DOHH2 (cell line): Measurements from ENCODE around the gene CCDC24.

Experiments used
- H3F3A ChIP-seq: fragments of 200-600 bp; sonication (generic), shearing (Covaris generic); 2 replicates; pipeline ENCODE4 v1.6.0; 2016; ENCODE audit warnings: antibody characterized with exemption, mild to moderate bottlenecking; ENCODE audit not compliant: control insufficient read depth, insufficient read depth
- H3K27ac ChIP-seq: fragments of 200-600 bp; sonication (generic); 2 replicates; pipeline ENCODE4 v1.5.1; 2014; ENCODE audit warnings: low read depth, mild to moderate bottlenecking, low read length, moderate library complexity
- H3K27me3 ChIP-seq: fragments of 200-600 bp; sonication (generic); 2 replicates; pipeline ENCODE4 v1.6.1; 2014; ENCODE audit warnings: mild to moderate bottlenecking, low read length, mixed read lengths; ENCODE audit not compliant: control insufficient read depth
- H3K36me3 ChIP-seq: fragments of 200-600 bp; sonication (generic); 2 replicates; pipeline ENCODE4 v1.6.1; 2014; ENCODE audit warnings: mild to moderate bottlenecking, low read length, moderate library complexity, mixed read lengths; ENCODE audit not compliant: control insufficient read depth
- H3K4me1 ChIP-seq: fragments of 200-600 bp; sonication (generic); 2 replicates; pipeline ENCODE4 v1.6.1; 2014; ENCODE audit warnings: mild to moderate bottlenecking, low read length, mixed read lengths; ENCODE audit not compliant: control insufficient read depth
- H3K4me2 ChIP-seq: fragments of 200-600 bp; sonication (generic); 2 replicates; pipeline ENCODE4 v1.6.0; 2014; ENCODE audit warnings: mild to moderate bottlenecking, low read length, moderate library complexity
- H3K4me3 ChIP-seq: fragments of 200-600 bp; sonication (generic); 2 replicates; pipeline ENCODE4 v1.5.1; 2014; ENCODE audit warnings: mild to moderate bottlenecking, low read length, mixed read lengths
- H3K79me2 ChIP-seq: fragments of 200-600 bp; sonication (generic); 2 replicates; pipeline ENCODE4 v1.6.1; 2014; ENCODE audit warnings: mild to moderate bottlenecking, low read length, mixed read lengths; ENCODE audit not compliant: control insufficient read depth
- H3K9me2 ChIP-seq: fragments of 200-600 bp; sonication (generic); replicated peaks from 2 replicates; pipeline ENCODE4 v1.6.1; 2014; ENCODE audit warnings: mild to moderate bottlenecking, low read length, mixed read lengths; ENCODE audit not compliant: control insufficient read depth
- H3K9me3 ChIP-seq: fragments of 200-600 bp; sonication (generic); 2 replicates; pipeline ENCODE4 v1.6.1; 2014; ENCODE audit warnings: antibody characterized with exemption, low read length, mixed read lengths; ENCODE audit not compliant: control insufficient read depth, insufficient read depth
- H4K20me1 ChIP-seq: fragments of 200-600 bp; sonication (generic); 2 replicates; pipeline ENCODE4 v1.6.0; 2014; ENCODE audit warnings: low read depth, mild to moderate bottlenecking, antibody characterized with exemption, low read length, moderate library complexity; ENCODE audit not compliant: control insufficient read depth, insufficient read depth
- EZH2phosphoT487 ChIP-seq: fragments of 200-600 bp; sonication (generic); IDR thresholded peaks from 2 replicates; pipeline ENCODE4 v1.6.1; 2017; ENCODE audit warnings: borderline replicate concordance, mild to moderate bottlenecking, antibody characterized with exemption, low read length, moderate library complexity, mixed read lengths
- TF ChIP-seq, protein P1 (sequence below): fragments of 200-600 bp; sonication (generic); IDR thresholded peaks from one replicate; pipeline ENCODE4 v1.5.1; 2014; ENCODE audit warnings: antibody characterized with exemption, mild to moderate bottlenecking, low read depth, low read length; ENCODE audit not compliant: poor library complexity, severe bottlenecking

The CCDC24 gene

GRCh38 chr1:44021581-44022321 is 30.4 kb downstream of the CCDC24 start:
- Histone ChIP-seq H3K36me3 (no peaks in the 10 kb centered on the region), H3F3A (no peaks in the 10 kb centered on the region), H3K9me3 (no peaks in the 10 kb centered on the region), H3K9me2 (no peaks in the 10 kb centered on the region), H3K79me2 (no peaks in the 10 kb centered on the region), H3K27ac (no peak overlapping the region), H3K4me3 (no peak overlapping the region), H3K27me3 (no peaks in the 10 kb centered on the region), H4K20me1 (no peaks in the 10 kb centered on the region), H3K4me1 (peaks cover 8% of the 10 kb centered on the region), H3K4me2 (no peak overlapping the region)
- TF ChIP-seq, protein P1, sequence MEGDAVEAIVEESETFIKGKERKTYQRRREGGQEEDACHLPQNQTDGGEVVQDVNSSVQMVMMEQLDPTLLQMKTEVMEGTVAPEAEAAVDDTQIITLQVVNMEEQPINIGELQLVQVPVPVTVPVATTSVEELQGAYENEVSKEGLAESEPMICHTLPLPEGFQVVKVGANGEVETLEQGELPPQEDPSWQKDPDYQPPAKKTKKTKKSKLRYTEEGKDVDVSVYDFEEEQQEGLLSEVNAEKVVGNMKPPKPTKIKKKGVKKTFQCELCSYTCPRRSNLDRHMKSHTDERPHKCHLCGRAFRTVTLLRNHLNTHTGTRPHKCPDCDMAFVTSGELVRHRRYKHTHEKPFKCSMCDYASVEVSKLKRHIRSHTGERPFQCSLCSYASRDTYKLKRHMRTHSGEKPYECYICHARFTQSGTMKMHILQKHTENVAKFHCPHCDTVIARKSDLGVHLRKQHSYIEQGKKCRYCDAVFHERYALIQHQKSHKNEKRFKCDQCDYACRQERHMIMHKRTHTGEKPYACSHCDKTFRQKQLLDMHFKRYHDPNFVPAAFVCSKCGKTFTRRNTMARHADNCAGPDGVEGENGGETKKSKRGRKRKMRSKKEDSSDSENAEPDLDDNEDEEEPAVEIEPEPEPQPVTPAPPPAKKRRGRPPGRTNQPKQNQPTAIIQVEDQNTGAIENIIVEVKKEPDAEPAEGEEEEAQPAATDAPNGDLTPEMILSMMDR = no peak
- no peak for TF ChIP-seq EZH2phosphoT487

DNA sequence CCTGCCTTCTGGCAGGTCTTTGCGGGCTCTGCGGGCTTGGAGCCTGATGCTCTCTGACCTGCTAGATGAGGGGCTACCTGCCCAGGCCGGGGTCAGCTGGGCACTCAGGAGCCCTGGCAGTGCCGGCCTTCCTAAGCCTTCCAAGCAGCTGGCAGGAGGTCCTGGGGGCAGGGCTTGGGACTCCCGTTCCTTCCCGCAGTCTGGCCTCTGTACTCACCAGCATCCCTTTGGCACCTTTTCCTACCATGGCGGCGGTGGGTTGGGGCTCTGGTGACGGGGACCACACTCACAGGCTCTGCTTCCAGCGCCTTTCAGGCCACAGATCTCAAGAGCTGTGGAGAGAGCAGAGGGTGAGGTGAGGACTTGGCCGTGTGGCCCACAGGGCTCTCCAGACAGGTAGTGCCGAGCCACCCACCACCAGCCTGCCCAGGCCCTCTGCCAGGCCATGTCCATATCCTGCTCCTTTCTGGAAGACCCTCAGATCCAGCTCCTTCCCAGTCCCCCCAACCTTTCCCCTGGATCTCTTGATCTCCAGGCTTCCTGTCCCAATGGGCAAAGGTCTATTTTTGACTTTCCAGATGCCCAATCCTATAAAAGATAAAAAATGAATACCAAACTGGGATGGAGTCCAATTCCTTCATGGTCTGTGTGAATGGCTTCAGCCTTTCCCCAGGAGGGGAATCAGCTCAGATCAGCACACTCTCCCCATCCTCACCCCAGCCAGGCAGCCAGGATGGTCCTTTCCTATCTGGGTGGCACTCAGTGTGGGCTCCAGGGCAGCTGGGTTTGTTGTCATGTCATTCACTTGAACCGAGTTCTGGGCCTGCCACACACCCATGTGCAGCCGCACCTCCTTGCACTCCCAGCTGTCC is 32.9 kb downstream of the CCDC24 start:
- Histone ChIP-seq H3K27ac (no peak overlapping the region), H3K9me2 (no peaks in the 10 kb centered on the region), H3K4me1 (peaks cover 13% of the 10 kb centered on the region), H4K20me1 (no peaks in the 10 kb centered on the region), H3K4me2 (no peak overlapping the region), H3K4me3 (no peak overlapping the region), H3K36me3 (no peaks in the 10 kb centered on the region), H3F3A (no peaks in the 10 kb centered on the region), H3K9me3 (no peaks in the 10 kb centered on the region), H3K27me3 (no peaks in the 10 kb centered on the region), H3K79me2 (no peaks in the 10 kb centered on the region)
- TF ChIP-seq, protein P1 = no peak
- TF ChIP-seq EZH2phosphoT487 = no peak

GRCh38 chr1:44024903-44025525 is 33.6 kb downstream of the CCDC24 start:
- no peak overlapping the region for H3K27ac ChIP-seq

More at GRCh38 chr1:44024903-44025525, 33.6 kb downstream of the CCDC24 start:
- no peak for TF ChIP-seq EZH2phosphoT487
- TF ChIP-seq, protein P1 = no peak
- no peaks in the 10 kb centered on the region for H3K9me3 ChIP-seq
- H3K79me2 ChIP-seq = no peaks in the 10 kb centered on the region
- no peaks in the 10 kb centered on the region for H4K20me1 ChIP-seq
- H3K4me3 ChIP-seq = no peak overlapping the region
- H3K9me2 ChIP-seq = no peaks in the 10 kb centered on the region
- peaks cover 18% of the 10 kb centered on the region for H3K4me1 ChIP-seq
- H3K4me2 ChIP-seq = no peak overlapping the region
- no peaks in the 10 kb centered on the region for H3F3A ChIP-seq
- no peaks in the 10 kb centered on the region for H3K36me3 ChIP-seq
- no peaks in the 10 kb centered on the region for H3K27me3 ChIP-seq
